ENCODE measurements around the gene RASSF10.

The RASSF10 gene

GRCh38 chr11:13008625-13009475 lies at the start of gene RASSF10:
RASSF10 (plus strand) TSS chr11:13009316; CDS start chr11:13009577, 261 bp downstream.
- no peak for DNase-seq (ENCODE audit: low read depth)

- no peak for DNase-seq (ENCODE audit: low read depth)
Measured at GRCh38 chr11:12961615-12962014, 47.5 kb upstream of the RASSF10 start.

- no peak for DNase-seq (ENCODE audit: low read depth)
Measured at GRCh38 chr11:12962306-12962705, 46.8 kb upstream of the RASSF10 start.

- DNase-seq (ENCODE audit: low read depth) = no peak
Measured at GRCh38 chr11:12963051-12963450, 46.1 kb upstream of the RASSF10 start.

GRCh38 chr11:12963792-12964536 lies 45.2 kb upstream of the RASSF10 start:
- peak; percentile 30 for DNase-seq (ENCODE audit: low read depth)

- DNase-seq (ENCODE audit: low read depth) = no peak
Measured at GRCh38 chr11:12964650-12965049, 44.5 kb upstream of the RASSF10 start.

- DNase-seq (ENCODE audit: low read depth) = no peak
Measured at GRCh38 chr11:12966002-12966401, 43.1 kb upstream of the RASSF10 start.

GRCh38 chr11:12968101-12968500 lies 41.0 kb upstream of the RASSF10 start:
- no peak for DNase-seq (ENCODE audit: low read depth)

GRCh38 chr11:12968826-12969225 lies 40.3 kb upstream of the RASSF10 start:
- no peak for DNase-seq (ENCODE audit: low read depth)

- no peak for DNase-seq (ENCODE audit: low read depth)
Measured at GRCh38 chr11:12971955-12972354, 37.2 kb upstream of the RASSF10 start.

- DNase-seq (ENCODE audit: low read depth) = no peak
Measured at GRCh38 chr11:12973528-12974181, 35.5 kb upstream of the RASSF10 start.

- no peak for DNase-seq (ENCODE audit: low read depth)
Measured at GRCh38 chr11:12975195-12975594, 33.9 kb upstream of the RASSF10 start.

- no peak for DNase-seq (ENCODE audit: low read depth)
Measured at GRCh38 chr11:12979928-12980689, 29.0 kb upstream of the RASSF10 start.

GRCh38 chr11:12981676-12982522 lies 27.2 kb upstream of the RASSF10 start:
- DNase-seq (ENCODE audit: low read depth) = no peak

- DNase-seq (ENCODE audit: low read depth) = no peak
Measured at GRCh38 chr11:12983336-12983735, 25.8 kb upstream of the RASSF10 start.

- DNase-seq (ENCODE audit: low read depth) = no peak
Measured at GRCh38 chr11:12986194-12986898, 22.8 kb upstream of the RASSF10 start.

GRCh38 chr11:12989428-12990161 lies 19.5 kb upstream of the RASSF10 start:
- DNase-seq (ENCODE audit: low read depth) = no peak

GRCh38 chr11:12990162-12990480 lies 19.0 kb upstream of the RASSF10 start:
- DNase-seq (ENCODE audit: low read depth) = no peak

- no peak for DNase-seq (ENCODE audit: low read depth)
Measured at GRCh38 chr11:12991426-12991825, 17.7 kb upstream of the RASSF10 start.

GRCh38 chr11:12993626-12994025 lies 15.5 kb upstream of the RASSF10 start:
- DNase-seq (ENCODE audit: low read depth) = no peak
